Activated CD8-positive, alpha-beta memory T cell treated with anti-CD3 and anti-CD28 coated beads for 48 hours (primary cell): ENCODE results near the gene PRRC1.

ENCODE experiments used
- DNase-seq, 3 experiments: peaks; one replicate each; pipeline ENCODE4 v3.0.0-alpha.2; 2020; ENCODE audit warnings: low read depth in 2 of 3, low spot score in 2 of 3

Gene PRRC1

GRCh38 chr5:127602896-127603844 lies 85.7 kb downstream of the PRRC1 start:
- no peak for DNase-seq
